Panc1 (cell line): ENCODE data around the gene NUDT2. TPM values are rescaled to one million over a fixed set of nuclear protein-coding genes. Genes with fewer than 3 reads are reported as not detected.

Source experiments
- ATAC-seq: fragments of 200-7000 bp; cut with Tn5 transposase; 2 replicates; pipeline ENCODE4 v1.9.1; 2020; ENCODE audit warnings: mild to moderate bottlenecking, moderate library complexity
- BruUV-seq: library from RNA; stranded (reverse); fragments of 400-500 nt; replicated peaks from 2 replicates; lab custom pipeline; 2021; lab: Mats Ljungman, UMichigan
- CTCF ChIA-PET: fragments of 300-600 bp; sonication (Branson Sonifier 250); formaldehyde crosslinking; loops from one replicate; lab custom pipeline; 2022; ENCODE audit warnings: antibody characterized with exemption; lab: Charles Lee
- POLR2A ChIA-PET: fragments of 300-600 bp; sonication (Branson Sonifier 250); formaldehyde crosslinking; loops from one replicate; lab custom pipeline; 2022; ENCODE audit warnings: antibody characterized with exemption; lab: Charles Lee
- DNase-seq: peaks from one replicate; pipeline ENCODE4 v3.0.0-alpha.2; 2010; ENCODE audit warnings: low read depth, low spot score
- H3K27ac ChIP-seq: 2 replicates; pipeline ENCODE4 v1.5.1; 2011; ENCODE audit warnings: mild to moderate bottlenecking, low read length, inconsistent platforms
- H3K27me3 ChIP-seq: fragments of 200-500 bp; sonication (Bioruptor generic); 2 replicates; pipeline ENCODE4 v1.6.0; 2014; ENCODE audit warnings: low read length, inconsistent platforms; ENCODE audit not compliant: control insufficient read depth, insufficient read depth
- H3K36me3 ChIP-seq: fragments of 200-500 bp; sonication (Bioruptor generic); 2 replicates; pipeline ENCODE4 v1.5.1; 2014; ENCODE audit warnings: inconsistent platforms, mild to moderate bottlenecking, low read length, moderate library complexity; ENCODE audit not compliant: control insufficient read depth, insufficient read depth
- H3K4me1 ChIP-seq: 2 replicates; pipeline ENCODE4 v1.5.1; 2011; ENCODE audit warnings: inconsistent platforms, mild to moderate bottlenecking, low read length, moderate library complexity; ENCODE audit not compliant: control insufficient read depth, insufficient read depth
- H3K4me3 ChIP-seq, 2 experiments: 2 replicates each; pipeline ENCODE4 v1.5.1; 2011 to 2012; ENCODE audit warnings: low read depth in 2 of 2, low read length in 2 of 2, mild to moderate bottlenecking in 2 of 2, inconsistent platforms in 1 of 2, moderate library complexity in 1 of 2
- H3K9me3 ChIP-seq: fragments of 200-500 bp; sonication (Bioruptor generic); 2 replicates; pipeline ENCODE4 v1.5.1; 2014; ENCODE audit warnings: low read depth, mild to moderate bottlenecking, inconsistent platforms, low read length, moderate library complexity; ENCODE audit not compliant: control insufficient read depth, insufficient read depth
- POLR2AphosphoS5 ChIP-seq: IDR thresholded peaks from 2 replicates; pipeline ENCODE4 v1.6.1; 2012; ENCODE audit warnings: mild to moderate bottlenecking, low read depth, low read length, moderate library complexity
- SIN3A ChIP-seq: IDR thresholded peaks from 2 replicates; pipeline ENCODE4 v1.6.1; 2012; ENCODE audit warnings: low read depth, mild to moderate bottlenecking, low read length, moderate library complexity, borderline replicate concordance; ENCODE audit not compliant: insufficient read depth
- TCF7L2 ChIP-seq: IDR thresholded peaks from 2 replicates; pipeline ENCODE4 v1.6.1; 2011; ENCODE audit warnings: mild to moderate bottlenecking, low read depth, low read length, inconsistent platforms
- in situ Hi-C: cut with HindIII; loops from 2 replicates; pipeline ENCODE4 v1.10.0; 2016; ENCODE audit warnings: low sequenced_read_pairs, low pct_unique_long_range_greater_than_20kb
- intact Hi-C: fragments of 100-400 bp; cut with micrococcal nuclease; formaldehyde crosslinking; loops from one replicate; pipeline ENCODE4 v1.10.0; 2022; ENCODE audit not compliant: unreplicated experiment
- total RNA-seq: library from RNA; stranded (reverse); gene quantifications from one replicate; pipeline ENCODE4 v1.2.1, GENCODE V29; 2021; ENCODE audit not compliant: unreplicated experiment
- TF ChIP-seq, protein P1 (sequence below): fragments of 450-650 bp; IDR thresholded peaks from 2 replicates; pipeline ENCODE4 v1.5.1; 2017; ENCODE audit warnings: mild to moderate bottlenecking
- TF ChIP-seq, protein P2 (sequence below), 2 experiments: IDR thresholded peaks; 2 replicates each; pipeline ENCODE4 v1.6.1; 2011 to 2012; ENCODE audit warnings: low read depth in 2 of 2, control low read depth in 1 of 2, low read length in 1 of 2, mild to moderate bottlenecking in 1 of 2, moderate library complexity in 1 of 2; ENCODE audit not compliant: insufficient read depth in 1 of 2

NUDT2 gene
- total RNA-seq, 1 experiment from 2014 or later, result 36.2 TPM

DNA sequence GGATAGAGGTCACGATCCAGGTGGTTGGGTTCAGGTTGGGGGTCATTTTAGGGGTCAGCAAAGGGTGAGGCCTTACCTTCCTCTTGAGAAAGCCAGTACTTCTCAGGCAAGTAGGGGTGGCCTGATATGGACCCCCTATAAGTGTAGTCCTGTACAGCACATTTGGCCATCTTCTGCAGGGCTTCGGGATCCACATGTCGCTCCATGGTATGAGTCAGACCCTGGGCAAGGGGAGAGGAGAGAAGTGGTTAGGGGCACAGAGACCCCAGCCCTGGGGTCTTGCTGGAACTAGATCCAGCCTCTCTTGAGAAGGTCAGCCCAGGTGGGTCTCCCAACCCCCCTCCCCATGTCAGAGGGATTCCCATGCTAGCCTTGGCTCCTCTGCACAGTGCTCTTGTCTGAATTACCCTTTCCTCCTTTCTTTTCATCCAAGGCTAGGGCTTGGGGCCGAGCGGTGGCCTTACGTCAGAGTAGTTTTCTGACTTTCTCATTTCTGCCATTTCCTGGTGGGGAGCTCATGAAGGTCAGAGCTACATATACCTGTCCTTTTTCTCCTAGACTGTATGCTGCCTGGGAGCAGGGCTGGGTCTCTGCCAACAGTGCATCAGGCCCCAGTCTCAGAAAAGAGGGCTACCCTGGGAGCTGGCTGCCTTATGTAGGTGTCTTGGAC lies 56.3 kb downstream of the NUDT2 start:
- TF ChIP-seq, protein P1, sequence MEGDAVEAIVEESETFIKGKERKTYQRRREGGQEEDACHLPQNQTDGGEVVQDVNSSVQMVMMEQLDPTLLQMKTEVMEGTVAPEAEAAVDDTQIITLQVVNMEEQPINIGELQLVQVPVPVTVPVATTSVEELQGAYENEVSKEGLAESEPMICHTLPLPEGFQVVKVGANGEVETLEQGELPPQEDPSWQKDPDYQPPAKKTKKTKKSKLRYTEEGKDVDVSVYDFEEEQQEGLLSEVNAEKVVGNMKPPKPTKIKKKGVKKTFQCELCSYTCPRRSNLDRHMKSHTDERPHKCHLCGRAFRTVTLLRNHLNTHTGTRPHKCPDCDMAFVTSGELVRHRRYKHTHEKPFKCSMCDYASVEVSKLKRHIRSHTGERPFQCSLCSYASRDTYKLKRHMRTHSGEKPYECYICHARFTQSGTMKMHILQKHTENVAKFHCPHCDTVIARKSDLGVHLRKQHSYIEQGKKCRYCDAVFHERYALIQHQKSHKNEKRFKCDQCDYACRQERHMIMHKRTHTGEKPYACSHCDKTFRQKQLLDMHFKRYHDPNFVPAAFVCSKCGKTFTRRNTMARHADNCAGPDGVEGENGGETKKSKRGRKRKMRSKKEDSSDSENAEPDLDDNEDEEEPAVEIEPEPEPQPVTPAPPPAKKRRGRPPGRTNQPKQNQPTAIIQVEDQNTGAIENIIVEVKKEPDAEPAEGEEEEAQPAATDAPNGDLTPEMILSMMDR, result no peak
- no peak for TF ChIP-seq POLR2AphosphoS5
- TF ChIP-seq SIN3A, result no peak
- TF ChIP-seq, protein P2, sequence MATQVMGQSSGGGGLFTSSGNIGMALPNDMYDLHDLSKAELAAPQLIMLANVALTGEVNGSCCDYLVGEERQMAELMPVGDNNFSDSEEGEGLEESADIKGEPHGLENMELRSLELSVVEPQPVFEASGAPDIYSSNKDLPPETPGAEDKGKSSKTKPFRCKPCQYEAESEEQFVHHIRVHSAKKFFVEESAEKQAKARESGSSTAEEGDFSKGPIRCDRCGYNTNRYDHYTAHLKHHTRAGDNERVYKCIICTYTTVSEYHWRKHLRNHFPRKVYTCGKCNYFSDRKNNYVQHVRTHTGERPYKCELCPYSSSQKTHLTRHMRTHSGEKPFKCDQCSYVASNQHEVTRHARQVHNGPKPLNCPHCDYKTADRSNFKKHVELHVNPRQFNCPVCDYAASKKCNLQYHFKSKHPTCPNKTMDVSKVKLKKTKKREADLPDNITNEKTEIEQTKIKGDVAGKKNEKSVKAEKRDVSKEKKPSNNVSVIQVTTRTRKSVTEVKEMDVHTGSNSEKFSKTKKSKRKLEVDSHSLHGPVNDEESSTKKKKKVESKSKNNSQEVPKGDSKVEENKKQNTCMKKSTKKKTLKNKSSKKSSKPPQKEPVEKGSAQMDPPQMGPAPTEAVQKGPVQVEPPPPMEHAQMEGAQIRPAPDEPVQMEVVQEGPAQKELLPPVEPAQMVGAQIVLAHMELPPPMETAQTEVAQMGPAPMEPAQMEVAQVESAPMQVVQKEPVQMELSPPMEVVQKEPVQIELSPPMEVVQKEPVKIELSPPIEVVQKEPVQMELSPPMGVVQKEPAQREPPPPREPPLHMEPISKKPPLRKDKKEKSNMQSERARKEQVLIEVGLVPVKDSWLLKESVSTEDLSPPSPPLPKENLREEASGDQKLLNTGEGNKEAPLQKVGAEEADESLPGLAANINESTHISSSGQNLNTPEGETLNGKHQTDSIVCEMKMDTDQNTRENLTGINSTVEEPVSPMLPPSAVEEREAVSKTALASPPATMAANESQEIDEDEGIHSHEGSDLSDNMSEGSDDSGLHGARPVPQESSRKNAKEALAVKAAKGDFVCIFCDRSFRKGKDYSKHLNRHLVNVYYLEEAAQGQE (IDR thresholded peaks at IDR 0.05; ENCODE audit: insufficient read depth in 1 of 2, low read depth in 2 of 2, low read length in 1 of 2), result no peak
- no peak for TF ChIP-seq TCF7L2
- H3K4me3 ChIP-seq, result no peak overlapping the region
- POLR2A ChIA-PET, result interaction anchor here (0.7 kb wide), 1 partner anchor 159 kb away, joined by 11 read pairs; no protein-coding TSS in a partner anchor
- no peak for ATAC-seq
- CTCF ChIA-PET, result interaction anchor here (0.6 to 0.7 kb wide), 3 partner anchors 37 to 390 kb away, joined by 3 to 8 read pairs (median 3); no protein-coding TSS in a partner anchor
- no peaks in the 10 kb centered on the region for H3K4me1 ChIP-seq
- no TSS peak for BruUV-seq
- no peaks in the 10 kb centered on the region for H3K36me3 ChIP-seq
- no peaks in the 10 kb centered on the region for H3K27me3 ChIP-seq
- no peak overlapping the region for H3K27ac ChIP-seq
- intact Hi-C loops, result no loop called here
- no peak for DNase-seq
- in situ Hi-C loops, result no loop called here
- no peaks in the 10 kb centered on the region for H3K9me3 ChIP-seq

DNA sequence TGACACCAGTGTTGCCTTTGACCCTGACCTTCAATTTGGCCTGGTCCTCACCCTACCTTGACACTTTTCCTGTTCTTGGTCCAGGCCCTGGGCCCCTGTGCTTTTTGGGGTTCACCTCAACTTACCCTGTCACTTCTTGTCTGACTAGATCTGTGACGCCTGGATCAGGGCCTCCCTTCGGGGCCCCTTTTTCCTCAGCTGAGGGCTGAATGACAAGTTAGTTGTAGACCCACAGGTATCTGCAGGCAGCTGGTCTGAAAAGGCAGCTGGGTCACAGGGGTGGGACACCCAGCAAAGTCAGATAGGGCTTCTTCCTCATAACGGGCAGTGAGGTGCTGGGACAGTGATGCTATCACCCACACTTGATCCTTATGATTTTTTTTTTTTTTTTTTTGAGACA lies 57.3 kb downstream of the NUDT2 start:
- Histone ChIP-seq H3K36me3 (no peaks in the 10 kb centered on the region), H3K27ac (no peak overlapping the region), H3K4me1 (no peaks in the 10 kb centered on the region), H3K9me3 (no peaks in the 10 kb centered on the region), H3K27me3 (no peaks in the 10 kb centered on the region), H3K4me3 (no peak overlapping the region)
- POLR2A ChIA-PET, result interaction anchor here (0.7 kb wide), 1 partner anchor 160 kb away, joined by 11 read pairs; no protein-coding TSS in a partner anchor
- DNase-seq (no peak), ATAC-seq (no peak)
- BruUV-seq, result no TSS peak
- in situ Hi-C loops (no loop called here), intact Hi-C loops (no loop called here)
- CTCF ChIA-PET, result interaction anchor here (0.7 kb wide), 1 partner anchor 36 kb away, joined by 8 read pairs; no protein-coding TSS in a partner anchor
- TF ChIP-seq, protein P1, result no peak
- TF ChIP-seq SIN3A (no peak), TCF7L2 (no peak), POLR2AphosphoS5 (no peak)
- TF ChIP-seq, protein P2 (IDR thresholded peaks at IDR 0.05; ENCODE audit: insufficient read depth in 1 of 2, low read depth in 2 of 2, low read length in 1 of 2), result no peak
